Ishikawa (cell line): ENCODE measurements around the gene SRGAP1.

ENCODE experiments used
- CEBPB ChIP-seq: IDR thresholded peaks from 2 replicates; pipeline ENCODE4 v1.6.1; 2012
- CREB1 ChIP-seq: IDR thresholded peaks from 2 replicates; pipeline ENCODE4 v1.6.1; 2012; ENCODE audit warnings: low read depth
- EGR1 ChIP-seq: IDR thresholded peaks from 2 replicates; pipeline ENCODE4 v1.6.1; 2012
- EP300 ChIP-seq: IDR thresholded peaks from 2 replicates; pipeline ENCODE4 v1.6.1; 2012; ENCODE audit warnings: borderline replicate concordance
- NFIC ChIP-seq: IDR thresholded peaks from 2 replicates; pipeline ENCODE4 v1.6.1; 2012
- RAD21 ChIP-seq: IDR thresholded peaks from 2 replicates; pipeline ENCODE4 v1.6.1; 2012; ENCODE audit warnings: low read depth
- TCF12 ChIP-seq: IDR thresholded peaks from 2 replicates; pipeline ENCODE4 v1.6.1; 2012; ENCODE audit warnings: low read depth
- ZBTB7A ChIP-seq: IDR thresholded peaks from 2 replicates; pipeline ENCODE4 v1.6.1; 2012; ENCODE audit warnings: low read depth
- TF ChIP-seq, protein P1 (sequence below): IDR thresholded peaks from 2 replicates; pipeline ENCODE4 v1.6.1; 2012; ENCODE audit warnings: low read depth, mild to moderate bottlenecking
- TF ChIP-seq, protein P2 (sequence below): IDR thresholded peaks from 2 replicates; pipeline ENCODE4 v1.6.1; 2012
- TF ChIP-seq, protein P3 (sequence below): IDR thresholded peaks from 2 replicates; pipeline ENCODE4 v1.6.1; 2012

DNA sequence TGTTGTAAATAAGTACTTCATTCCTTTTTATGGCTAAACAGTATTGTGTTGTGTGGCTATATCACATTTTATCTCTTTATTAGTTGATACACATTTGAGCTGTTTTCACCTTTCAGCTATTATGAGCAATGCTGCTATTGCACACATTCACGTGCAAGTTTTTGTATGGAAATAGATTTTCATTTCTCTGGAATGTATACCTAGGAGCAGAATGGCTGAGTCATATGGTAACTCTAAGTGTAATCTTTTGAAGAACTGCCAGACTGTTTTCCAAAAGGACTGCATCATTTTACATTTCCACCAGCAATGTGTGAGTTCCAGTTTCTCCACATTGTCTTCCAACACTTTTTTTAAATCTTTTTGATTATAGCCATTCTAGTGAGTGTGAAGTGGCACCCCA, 134.0 kb downstream of the SRGAP1 start:
- TF ChIP-seq TCF12: no peak
- TF ChIP-seq, protein P1, sequence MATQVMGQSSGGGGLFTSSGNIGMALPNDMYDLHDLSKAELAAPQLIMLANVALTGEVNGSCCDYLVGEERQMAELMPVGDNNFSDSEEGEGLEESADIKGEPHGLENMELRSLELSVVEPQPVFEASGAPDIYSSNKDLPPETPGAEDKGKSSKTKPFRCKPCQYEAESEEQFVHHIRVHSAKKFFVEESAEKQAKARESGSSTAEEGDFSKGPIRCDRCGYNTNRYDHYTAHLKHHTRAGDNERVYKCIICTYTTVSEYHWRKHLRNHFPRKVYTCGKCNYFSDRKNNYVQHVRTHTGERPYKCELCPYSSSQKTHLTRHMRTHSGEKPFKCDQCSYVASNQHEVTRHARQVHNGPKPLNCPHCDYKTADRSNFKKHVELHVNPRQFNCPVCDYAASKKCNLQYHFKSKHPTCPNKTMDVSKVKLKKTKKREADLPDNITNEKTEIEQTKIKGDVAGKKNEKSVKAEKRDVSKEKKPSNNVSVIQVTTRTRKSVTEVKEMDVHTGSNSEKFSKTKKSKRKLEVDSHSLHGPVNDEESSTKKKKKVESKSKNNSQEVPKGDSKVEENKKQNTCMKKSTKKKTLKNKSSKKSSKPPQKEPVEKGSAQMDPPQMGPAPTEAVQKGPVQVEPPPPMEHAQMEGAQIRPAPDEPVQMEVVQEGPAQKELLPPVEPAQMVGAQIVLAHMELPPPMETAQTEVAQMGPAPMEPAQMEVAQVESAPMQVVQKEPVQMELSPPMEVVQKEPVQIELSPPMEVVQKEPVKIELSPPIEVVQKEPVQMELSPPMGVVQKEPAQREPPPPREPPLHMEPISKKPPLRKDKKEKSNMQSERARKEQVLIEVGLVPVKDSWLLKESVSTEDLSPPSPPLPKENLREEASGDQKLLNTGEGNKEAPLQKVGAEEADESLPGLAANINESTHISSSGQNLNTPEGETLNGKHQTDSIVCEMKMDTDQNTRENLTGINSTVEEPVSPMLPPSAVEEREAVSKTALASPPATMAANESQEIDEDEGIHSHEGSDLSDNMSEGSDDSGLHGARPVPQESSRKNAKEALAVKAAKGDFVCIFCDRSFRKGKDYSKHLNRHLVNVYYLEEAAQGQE: no peak
- TF ChIP-seq CEBPB: no peak
- no peak for TF ChIP-seq EP300
- no peak for TF ChIP-seq RAD21
- no peak for TF ChIP-seq EGR1
- TF ChIP-seq NFIC: no peak; the same call in 1 of the 2 replicates
- no peak for TF ChIP-seq CREB1
- TF ChIP-seq, protein P2, sequence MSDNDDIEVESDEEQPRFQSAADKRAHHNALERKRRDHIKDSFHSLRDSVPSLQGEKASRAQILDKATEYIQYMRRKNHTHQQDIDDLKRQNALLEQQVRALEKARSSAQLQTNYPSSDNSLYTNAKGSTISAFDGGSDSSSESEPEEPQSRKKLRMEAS: no peak
- TF ChIP-seq ZBTB7A: no peak
- TF ChIP-seq, protein P3, sequence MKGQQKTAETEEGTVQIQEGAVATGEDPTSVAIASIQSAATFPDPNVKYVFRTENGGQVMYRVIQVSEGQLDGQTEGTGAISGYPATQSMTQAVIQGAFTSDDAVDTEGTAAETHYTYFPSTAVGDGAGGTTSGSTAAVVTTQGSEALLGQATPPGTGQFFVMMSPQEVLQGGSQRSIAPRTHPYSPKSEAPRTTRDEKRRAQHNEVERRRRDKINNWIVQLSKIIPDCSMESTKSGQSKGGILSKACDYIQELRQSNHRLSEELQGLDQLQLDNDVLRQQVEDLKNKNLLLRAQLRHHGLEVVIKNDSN: no peak
